Ovary (tissue), 9 donors: ENCODE results near the gene PRICKLE2. TPM values are rescaled to one million over a fixed set of nuclear protein-coding genes. Genes with fewer than 3 reads are reported as not detected.

ENCODE experiments used
- DNase-seq, 5 donors: peaks; one replicate each; pipeline ENCODE4 v3.0.0-alpha.2; 2019 to 2020
- H3K27ac ChIP-seq, 2 donors: fragments of 200-600 bp; one replicate each; pipeline versions ENCODE4 v1.5.1 to v1.8.0; 2019 to 2022
- H3K27me3 ChIP-seq: fragments of 200-600 bp; one replicate; pipeline ENCODE4 v1.8.0; 2022
- H3K36me3 ChIP-seq: fragments of 200-600 bp; sonication (generic); one replicate; pipeline ENCODE4 v1.5.1; 2019
- H3K4me1 ChIP-seq: one replicate; pipeline ENCODE4 v1.8.1; 2013; ENCODE audit warnings: mild to moderate bottlenecking, moderate library complexity; ENCODE audit not compliant: insufficient read depth
- H3K4me3 ChIP-seq: fragments of 200-600 bp; sonication (generic); one replicate; pipeline ENCODE4 v1.5.1; 2017
- H3K9me3 ChIP-seq, 2 donors: fragments of 200-600 bp in 1 of 2; sonication (generic) in 1 of 2; one replicate each; pipeline versions ENCODE4 v1.5.1 to v1.8.1; 2013 to 2019; ENCODE audit warnings: mild to moderate bottlenecking in 1 of 2, moderate library complexity in 1 of 2
- EP300 ChIP-seq: sonication (generic); formaldehyde crosslinking; IDR thresholded peaks from one replicate; pipeline ENCODE4 v1.6.1; 2017; ENCODE audit warnings: antibody characterized with exemption
- POLR2A ChIP-seq: fragments of 450-650 bp; IDR thresholded peaks from one replicate; pipeline ENCODE4 v1.6.1; 2017; ENCODE audit warnings: antibody characterized with exemption, mild to moderate bottlenecking, moderate library complexity
- WGBS, 3 donors: extraction: QIAGEN DNeasy Blood & Tissue Kit in 1 of 3; methylation state at CpG; one replicate each; pipeline versions ENCODE4 v1.1.5 to v1.1.7; 2013 to 2017; 5-methylcytosine and 5-hydroxymethylcytosine counted together
- intact Hi-C, 4 donors: fragments of 100-400 bp; cut with DNase I; formaldehyde crosslinking; loops; one replicate each; pipeline versions ENCODE4 v1.11.0 to v1.15.1; 2022 to 2023
- polyA plus RNA-seq, 2 donors: library from polyadenylated mRNA; stranded (reverse); fragments of 200-250 nt in 1 of 2; fragments of 350-450 nt in 1 of 2; fragmentation: Illumina TruSeq in 1 of 2; extraction: RNeasy Lipid Tissue Mini Kit (QIAGEN cat#74804) in 1 of 2; gene quantifications; one replicate each; pipeline ENCODE4 v1.2.3, GENCODE V29; 2013 to 2014
- total RNA-seq, 7 donors: library from RNA; depleted of rRNA in 2 of 7; stranded (reverse); fragments of >200 nt in 2 of 7; fragmentation: NEBNext Ultra II Directional in 3 of 7; extraction: Animal tissue kit (Norgen Biotek cat#: 25700) in 3 of 7; gene quantifications; one replicate each; pipeline versions ENCODE4 v1.1.0 to v1.2.4, GENCODE V29; 2016 to 2023
- TF ChIP-seq, protein P1 (sequence below), 3 donors: fragments of 450-650 bp in 2 of 3; fragments of 200-600 bp in 1 of 3; IDR thresholded peaks; one replicate each; pipeline versions ENCODE4 v1.5.1 to v1.8.0; 2016 to 2022; ENCODE audit warnings: antibody characterized with exemption in 3 of 3, mild to moderate bottlenecking in 1 of 3
- donor health status: DM: no; HTN: no; CAD: no; lungs with moderate emphysema.
- donor health status: DM: no; HTN: no; CAD: no.
- donor health status: Bipolar disorder and iron deficiency.
- donor health status: DM: yes; HTN: yes; CAD: no.
- donor health status: DM: no; HTN: no; CAD: no.
- donor health status: DM: yes; HTN: yes; CAD: no.

Gene PRICKLE2
- total and polyA plus RNA-seq, 9 donors, result 6.3 to 34.8 (median 25.4) TPM

DNA sequence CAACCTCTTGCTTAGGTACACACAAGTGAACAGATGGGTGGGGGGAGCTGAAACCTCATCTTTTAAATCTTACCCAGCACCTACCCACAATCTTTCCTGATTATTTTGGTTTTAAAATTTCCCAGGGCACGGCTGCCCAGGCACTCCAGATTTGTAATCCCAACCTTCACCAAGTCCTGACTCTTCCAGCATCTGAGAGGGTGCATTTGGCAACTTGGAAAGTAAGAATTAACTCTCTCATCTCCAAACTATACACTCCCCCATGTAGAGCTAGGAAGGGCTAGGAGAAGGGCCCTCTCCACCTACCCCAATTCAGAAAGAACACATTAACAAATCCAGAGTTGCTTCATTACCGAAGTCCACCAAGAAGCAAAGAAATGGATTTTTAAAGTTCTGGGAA lies 41.7 kb upstream of the PRICKLE2 start:
- H3K27me3 ChIP-seq, result no peaks in the 10 kb centered on the region
- no peaks in the 10 kb centered on the region for H3K9me3 ChIP-seq
- no peak for DNase-seq
- H3K4me3 ChIP-seq, result peak overlapping the region; percentile 65
- intact Hi-C loops, result loop anchor here in 1 of 4 donors (10.0 kb wide), 1 partner anchor 232 kb away; no protein-coding TSS in a partner anchor
- WGBS, 3 donors, result 4 to 10% (median 10%) methylated on average over 2 of the region's 2 CpGs
- peaks cover 20% of the 10 kb centered on the region for H3K4me1 ChIP-seq
- peak overlapping the region; percentile 79 to 83 for H3K27ac ChIP-seq
- no peaks in the 10 kb centered on the region for H3K36me3 ChIP-seq
- TF ChIP-seq EP300, result no peak
- no peak for TF ChIP-seq POLR2A
- TF ChIP-seq, protein P1, sequence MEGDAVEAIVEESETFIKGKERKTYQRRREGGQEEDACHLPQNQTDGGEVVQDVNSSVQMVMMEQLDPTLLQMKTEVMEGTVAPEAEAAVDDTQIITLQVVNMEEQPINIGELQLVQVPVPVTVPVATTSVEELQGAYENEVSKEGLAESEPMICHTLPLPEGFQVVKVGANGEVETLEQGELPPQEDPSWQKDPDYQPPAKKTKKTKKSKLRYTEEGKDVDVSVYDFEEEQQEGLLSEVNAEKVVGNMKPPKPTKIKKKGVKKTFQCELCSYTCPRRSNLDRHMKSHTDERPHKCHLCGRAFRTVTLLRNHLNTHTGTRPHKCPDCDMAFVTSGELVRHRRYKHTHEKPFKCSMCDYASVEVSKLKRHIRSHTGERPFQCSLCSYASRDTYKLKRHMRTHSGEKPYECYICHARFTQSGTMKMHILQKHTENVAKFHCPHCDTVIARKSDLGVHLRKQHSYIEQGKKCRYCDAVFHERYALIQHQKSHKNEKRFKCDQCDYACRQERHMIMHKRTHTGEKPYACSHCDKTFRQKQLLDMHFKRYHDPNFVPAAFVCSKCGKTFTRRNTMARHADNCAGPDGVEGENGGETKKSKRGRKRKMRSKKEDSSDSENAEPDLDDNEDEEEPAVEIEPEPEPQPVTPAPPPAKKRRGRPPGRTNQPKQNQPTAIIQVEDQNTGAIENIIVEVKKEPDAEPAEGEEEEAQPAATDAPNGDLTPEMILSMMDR (IDR thresholded peaks at IDR 0.05), result no peak

DNA sequence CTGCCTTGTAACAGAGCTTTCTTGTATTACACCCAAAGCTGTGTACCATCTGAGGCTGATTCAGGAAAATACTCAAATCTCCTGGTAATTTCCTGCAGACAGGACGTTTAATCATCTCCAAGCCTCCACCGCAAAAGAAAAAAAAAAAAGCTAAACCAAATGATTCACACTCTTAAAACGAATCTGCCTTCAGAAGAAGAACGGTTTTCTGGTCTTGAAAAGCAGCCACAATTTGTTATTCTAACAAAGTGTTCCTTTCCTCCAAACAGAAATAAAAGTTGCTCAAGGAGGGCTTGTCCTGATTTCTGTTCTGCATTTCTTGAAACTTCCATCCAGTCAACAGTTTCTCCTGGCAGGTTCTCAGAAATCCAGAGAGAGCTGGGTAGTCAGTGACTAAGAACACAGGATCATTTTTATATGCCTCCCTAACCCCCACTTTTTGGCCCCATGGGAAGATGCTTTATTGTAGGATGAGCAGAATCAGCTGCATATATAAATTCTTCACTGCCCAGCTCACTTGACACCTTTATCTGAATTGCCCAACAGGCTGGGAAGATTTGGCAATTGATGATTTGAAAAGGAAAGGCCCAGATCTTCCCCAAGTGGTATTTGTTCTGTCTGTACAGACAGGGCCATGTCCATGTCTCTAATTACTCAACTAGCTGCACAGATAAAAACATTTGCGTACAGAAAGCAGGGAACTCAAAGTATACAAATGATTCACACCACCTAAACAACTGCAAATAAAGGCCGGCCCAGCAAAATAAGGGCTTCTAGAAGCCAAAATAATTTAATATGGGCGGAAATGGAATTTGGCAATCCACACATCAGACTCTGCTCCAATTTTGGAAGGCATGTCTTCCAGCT lies 41.0 kb upstream of the PRICKLE2 start:
- Histone ChIP-seq H3K36me3 (no peaks in the 10 kb centered on the region), H3K27ac (peak overlapping the region; percentile 79 to 83), H3K4me3 (peak overlapping the region; percentile 65), H3K4me1 (peaks cover 20% of the 10 kb centered on the region), H3K27me3 (no peaks in the 10 kb centered on the region), H3K9me3 (no peaks in the 10 kb centered on the region)
- 2 to 5% (median 2%) methylated on average over 7 of the region's 7 CpGs for WGBS, 3 donors
- intact Hi-C loops, result loop anchor here in 1 of 4 donors (10.0 kb wide), 1 partner anchor 231 kb away; no protein-coding TSS in a partner anchor
- TF ChIP-seq, protein P1 (IDR thresholded peaks at IDR 0.05), result no peak
- TF ChIP-seq POLR2A (no peak), EP300 (peak; percentile 40)
- peak in 2 of 5 donors; percentile 52 to 62 for DNase-seq

DNA sequence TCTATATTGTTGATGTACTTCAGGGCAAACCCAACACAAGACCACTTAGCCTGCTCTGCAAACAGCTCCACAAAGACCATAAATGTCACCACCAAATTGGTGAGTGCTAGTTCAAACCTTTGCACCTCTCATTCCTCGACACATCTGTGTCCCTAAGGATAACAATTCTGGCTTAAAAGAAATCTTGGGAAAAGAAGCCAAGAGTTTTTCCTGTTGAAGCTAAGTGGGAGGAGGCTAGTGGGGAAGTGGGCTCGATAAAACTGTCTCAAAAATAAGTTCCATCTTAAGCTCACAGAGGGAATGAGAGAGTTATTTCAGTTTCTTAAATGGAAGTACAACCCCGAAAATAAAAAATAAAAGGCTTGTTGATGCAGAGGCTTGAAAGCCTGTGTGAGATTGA lies 40.4 kb upstream of the PRICKLE2 start:
- TF ChIP-seq, protein P1 (IDR thresholded peaks at IDR 0.05), result no peak
- TF ChIP-seq POLR2A, result no peak
- no peak for TF ChIP-seq EP300
- no peaks in the 10 kb centered on the region for H3K36me3 ChIP-seq
- peaks cover 22% of the 10 kb centered on the region for H3K4me1 ChIP-seq
- no peak for DNase-seq
- no peaks in the 10 kb centered on the region for H3K27me3 ChIP-seq
- peak overlapping the region; percentile 21 for H3K4me3 ChIP-seq
- intact Hi-C loops, result loop anchor here in 1 of 4 donors (10.0 kb wide), 1 partner anchor 231 kb away; no protein-coding TSS in a partner anchor
- WGBS, 3 donors, result 0 to 1% (median 0%) methylated on average over 3 of the region's 3 CpGs
- peak overlapping the region; percentile 19 to 79 for H3K27ac ChIP-seq
- no peaks in the 10 kb centered on the region for H3K9me3 ChIP-seq

DNA sequence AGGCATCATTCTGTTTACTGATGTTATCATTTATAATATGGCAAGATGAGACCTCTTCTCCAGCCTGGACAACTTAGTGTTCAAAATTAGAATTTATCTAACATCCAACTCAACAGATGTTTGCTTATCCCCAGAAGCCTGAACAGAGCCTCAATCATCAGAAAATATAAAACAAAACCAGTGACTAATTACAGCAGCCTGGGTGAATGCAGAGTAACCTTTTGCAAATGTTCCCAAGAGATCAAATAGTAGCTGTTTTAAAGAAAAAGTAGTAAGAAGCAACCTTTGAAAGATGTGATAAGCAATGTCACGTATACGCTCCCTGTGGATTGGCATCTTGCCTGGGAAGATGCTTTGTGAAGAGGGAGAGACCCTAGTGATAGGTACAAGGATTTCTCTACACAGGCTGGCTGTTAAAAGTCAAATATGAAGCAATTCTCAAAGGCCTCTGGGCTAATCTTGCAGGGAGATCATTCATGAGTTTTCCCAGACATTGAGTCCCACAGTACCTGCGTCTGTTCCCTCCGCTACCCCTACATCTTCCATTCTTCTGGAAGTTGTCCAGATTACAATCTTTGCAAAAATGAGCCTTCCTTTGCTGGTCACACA lies 39.3 kb upstream of the PRICKLE2 start:
- no peaks in the 10 kb centered on the region for H3K36me3 ChIP-seq
- intact Hi-C loops, result loop anchor here in 2 of 4 donors (5.0 to 10.0 kb wide), 2 partner anchors 42 to 230 kb away; no protein-coding TSS in a partner anchor
- no peaks in the 10 kb centered on the region for H3K27me3 ChIP-seq
- H3K9me3 ChIP-seq, result no peaks in the 10 kb centered on the region
- peaks cover 28% of the 10 kb centered on the region for H3K4me1 ChIP-seq
- no peak for DNase-seq
- TF ChIP-seq EP300 (no peak), POLR2A (no peak)
- TF ChIP-seq, protein P1 (IDR thresholded peaks at IDR 0.05), result no peak
- peak overlapping the region in 1 of 2 donors; percentile 79 for H3K27ac ChIP-seq
- WGBS, 3 donors, result 37 to 51% (median 47%) methylated on average over 4 of the region's 4 CpGs
- peak overlapping the region; percentile 4 for H3K4me3 ChIP-seq
